ENCODE results near the gene IGFBP3.

IGFBP3 gene

GRCh38 chr7:45881759-45882464 lies 39.2 kb downstream of the IGFBP3 start:
- DNase-seq (ENCODE audit: low spot score): peak; percentile 49
- TF ChIP-seq CTCF (IDR thresholded peaks at IDR 0.05): no peak
- H3K27ac ChIP-seq: no peak overlapping the region
- no peak overlapping the region for H3K4me3 ChIP-seq

- peak; percentile 61 for DNase-seq (ENCODE audit: low spot score)
- TF ChIP-seq CTCF (IDR thresholded peaks at IDR 0.05): no peak
- no peak overlapping the region for H3K27ac ChIP-seq
- H3K4me3 ChIP-seq: no peak overlapping the region
Observed at GRCh38 chr7:45881280-45881758, 39.8 kb downstream of the IGFBP3 start.

- H3K27ac ChIP-seq: no peak overlapping the region
- no peak overlapping the region for H3K4me3 ChIP-seq
- TF ChIP-seq CTCF (IDR thresholded peaks at IDR 0.05): no peak
- DNase-seq (ENCODE audit: low spot score): no peak
Observed at GRCh38 chr7:45880433-45880860, 40.6 kb downstream of the IGFBP3 start.

- Histone ChIP-seq H3K27ac (no peak overlapping the region), H3K4me3 (no peak overlapping the region)
- no peak for DNase-seq (ENCODE audit: low spot score)
- TF ChIP-seq CTCF (IDR thresholded peaks at IDR 0.05): no peak
Observed at GRCh38 chr7:45878457-45879144, 42.5 kb downstream of the IGFBP3 start.

GRCh38 chr7:45876519-45876918 lies 44.6 kb downstream of the IGFBP3 start:
- no peak for DNase-seq (ENCODE audit: low spot score)
- H3K27ac ChIP-seq: no peak overlapping the region
- TF ChIP-seq CTCF (IDR thresholded peaks at IDR 0.05): no peak
- no peak overlapping the region for H3K4me3 ChIP-seq

GRCh38 chr7:45874408-45875131 lies 46.5 kb downstream of the IGFBP3 start:
- no peak for DNase-seq (ENCODE audit: low spot score)
- Histone ChIP-seq H3K27ac (no peak overlapping the region), H3K4me3 (no peak overlapping the region)
- no peak for TF ChIP-seq CTCF (IDR thresholded peaks at IDR 0.05)
